ENCODE data around the gene PHTF2.
A peak's percentile ranks its signal among the peaks of the same experiment; 100 is the strongest.

The PHTF2 gene

GRCh38 chr7:77837275-77837674 lies 38.7 kb downstream of the PHTF2 start:
- peaks cover 5% of the 10 kb centered on the region for H3K36me3 ChIP-seq (ENCODE audit: control insufficient read depth, low read length)
- H4K20me1 ChIP-seq (ENCODE audit: control insufficient read depth, insufficient read depth, low read depth, low read length) = no peaks in the 10 kb centered on the region
- no peak for TF ChIP-seq EZH2phosphoT487 (IDR thresholded peaks at IDR 0.05; ENCODE audit: borderline replicate concordance, low read length)
- no peak for TF ChIP-seq CTCF (IDR thresholded peaks at IDR 0.05; ENCODE audit: low read depth, low read length, poor library complexity, severe bottlenecking)
- H3F3A ChIP-seq (ENCODE audit: control insufficient read depth, insufficient read depth) = peaks cover 5% of the 10 kb centered on the region; the same call in 1 of the 2 replicates
- no peaks in the 10 kb centered on the region for H3K27me3 ChIP-seq (ENCODE audit: control insufficient read depth, low read length)
- no peaks in the 10 kb centered on the region for H3K9me2 ChIP-seq (replicated peaks; ENCODE audit: control insufficient read depth, low read length)
- peak overlapping the region; percentile 13; the same call in 1 of the 2 replicates for H3K4me2 ChIP-seq (ENCODE audit: low read length)
- peaks cover 88% of the 10 kb centered on the region for H3K79me2 ChIP-seq (ENCODE audit: control insufficient read depth, low read length)
- peaks cover 67% of the 10 kb centered on the region for H3K4me1 ChIP-seq (ENCODE audit: control insufficient read depth, low read length)
- no peak overlapping the region for H3K27ac ChIP-seq (ENCODE audit: low read depth, low read length)
- H3K4me3 ChIP-seq (ENCODE audit: low read length) = 0 out of 2 replicates have a peak overlapping the region, but pooled peaks have one; percentile 0
- no peaks in the 10 kb centered on the region for H3K9me3 ChIP-seq (ENCODE audit: control insufficient read depth, insufficient read depth, low read length)

- TF ChIP-seq EZH2phosphoT487 (IDR thresholded peaks at IDR 0.05; ENCODE audit: borderline replicate concordance, low read length) (no peak), CTCF (IDR thresholded peaks at IDR 0.05; ENCODE audit: low read depth, low read length, poor library complexity, severe bottlenecking) (no peak)
- Histone ChIP-seq H3K9me3 (ENCODE audit: control insufficient read depth, insufficient read depth, low read length) (no peaks in the 10 kb centered on the region), H3K4me2 (ENCODE audit: low read length) (peak overlapping the region; percentile 55), H3K4me1 (ENCODE audit: control insufficient read depth, low read length) (peaks cover 63% of the 10 kb centered on the region), H3F3A (ENCODE audit: control insufficient read depth, insufficient read depth) (peaks cover 5% of the 10 kb centered on the region; the same call in 1 of the 2 replicates), H3K9me2 (replicated peaks; ENCODE audit: control insufficient read depth, low read length) (no peaks in the 10 kb centered on the region), H3K4me3 (ENCODE audit: low read length) (no peak overlapping the region; the same call in 1 of the 2 replicates), H3K36me3 (ENCODE audit: control insufficient read depth, low read length) (peaks cover 5% of the 10 kb centered on the region), H3K27ac (ENCODE audit: low read depth, low read length) (no peak overlapping the region), H3K79me2 (ENCODE audit: control insufficient read depth, low read length) (peaks cover 90% of the 10 kb centered on the region), H3K27me3 (ENCODE audit: control insufficient read depth, low read length) (no peaks in the 10 kb centered on the region), H4K20me1 (ENCODE audit: control insufficient read depth, insufficient read depth, low read depth, low read length) (no peaks in the 10 kb centered on the region)
Measured at GRCh38 chr7:77837966-77838365, 39.4 kb downstream of the PHTF2 start.

- Histone ChIP-seq H3K4me2 (ENCODE audit: low read length) (peak overlapping the region; percentile 55), H3K9me3 (ENCODE audit: control insufficient read depth, insufficient read depth, low read length) (no peaks in the 10 kb centered on the region), H4K20me1 (ENCODE audit: control insufficient read depth, insufficient read depth, low read depth, low read length) (no peaks in the 10 kb centered on the region), H3K27me3 (ENCODE audit: control insufficient read depth, low read length) (no peaks in the 10 kb centered on the region), H3K79me2 (ENCODE audit: control insufficient read depth, low read length) (peaks cover 81% of the 10 kb centered on the region), H3K36me3 (ENCODE audit: control insufficient read depth, low read length) (peaks cover 5% of the 10 kb centered on the region), H3K4me1 (ENCODE audit: control insufficient read depth, low read length) (peaks cover 53% of the 10 kb centered on the region), H3K4me3 (ENCODE audit: low read length) (peak overlapping the region; percentile 36), H3F3A (ENCODE audit: control insufficient read depth, insufficient read depth) (peaks cover 5% of the 10 kb centered on the region; the same call in 1 of the 2 replicates), H3K27ac (ENCODE audit: low read depth, low read length) (no peak overlapping the region; the same call in 1 of the 2 replicates), H3K9me2 (replicated peaks; ENCODE audit: control insufficient read depth, low read length) (no peaks in the 10 kb centered on the region)
- no peak for TF ChIP-seq EZH2phosphoT487 (IDR thresholded peaks at IDR 0.05; ENCODE audit: borderline replicate concordance, low read length)
Measured at GRCh38 chr7:77838929-77839491, 40.4 kb downstream of the PHTF2 start.

GRCh38 chr7:77839919-77840318 lies 41.3 kb downstream of the PHTF2 start:
- Histone ChIP-seq H3K27me3 (ENCODE audit: control insufficient read depth, low read length) (no peaks in the 10 kb centered on the region), H3K4me1 (ENCODE audit: control insufficient read depth, low read length) (peaks cover 43% of the 10 kb centered on the region), H3K9me3 (ENCODE audit: control insufficient read depth, insufficient read depth, low read length) (no peaks in the 10 kb centered on the region), H3K27ac (ENCODE audit: low read depth, low read length) (no peak overlapping the region), H3K4me2 (ENCODE audit: low read length) (peak overlapping the region; percentile 55), H3K9me2 (replicated peaks; ENCODE audit: control insufficient read depth, low read length) (no peaks in the 10 kb centered on the region), H3K4me3 (ENCODE audit: low read length) (peak overlapping the region; percentile 36), H3K36me3 (ENCODE audit: control insufficient read depth, low read length) (peaks cover 5% of the 10 kb centered on the region), H4K20me1 (ENCODE audit: control insufficient read depth, insufficient read depth, low read depth, low read length) (no peaks in the 10 kb centered on the region), H3K79me2 (ENCODE audit: control insufficient read depth, low read length) (peaks cover 76% of the 10 kb centered on the region), H3F3A (ENCODE audit: control insufficient read depth, insufficient read depth) (peaks cover 5% of the 10 kb centered on the region; the same call in 1 of the 2 replicates)
- TF ChIP-seq EZH2phosphoT487 (IDR thresholded peaks at IDR 0.05; ENCODE audit: borderline replicate concordance, low read length) (no peak), CTCF (IDR thresholded peaks at IDR 0.05; ENCODE audit: low read depth, low read length, poor library complexity, severe bottlenecking) (no peak)
